Aorta (tissue), 5 donors: Measurements from ENCODE around the gene NRCAM. TPM values are rescaled to one million over a fixed set of nuclear protein-coding genes. Genes with fewer than 3 reads are reported as not detected.

Source experiments
- ATAC-seq: fragments of 200-7000 bp; cut with Tn5 transposase; one replicate; pipeline ENCODE4 v1.9.1; 2022; ENCODE audit warnings: moderate library complexity; ENCODE audit not compliant: low FRiP score
- DNase-seq, 2 donors: peaks; one replicate each; pipeline ENCODE4 v3.0.0-alpha.2; 2020
- H3K27ac ChIP-seq, 2 donors: one replicate each; pipeline ENCODE4 v1.5.1; 2013; ENCODE audit warnings: low read length in 2 of 2, mild to moderate bottlenecking in 2 of 2, moderate library complexity in 2 of 2, control low read depth in 1 of 2, inconsistent platforms in 1 of 2, low read depth in 1 of 2
- H3K27me3 ChIP-seq, 2 donors: one replicate each; pipeline ENCODE4 v1.6.1; 2013; ENCODE audit warnings: control low read depth in 1 of 2, low read length in 1 of 2, mild to moderate bottlenecking in 1 of 2, moderate library complexity in 1 of 2; ENCODE audit not compliant: insufficient read depth in 2 of 2, control insufficient read depth in 1 of 2
- H3K36me3 ChIP-seq, 2 donors: one replicate each; pipeline ENCODE4 v1.6.1; 2013; ENCODE audit warnings: control low read depth in 1 of 2, low read length in 1 of 2, mild to moderate bottlenecking in 1 of 2; ENCODE audit not compliant: insufficient read depth in 2 of 2, control insufficient read depth in 1 of 2
- H3K4me1 ChIP-seq, 2 donors: one replicate each; pipeline ENCODE4 v1.6.1; 2013; ENCODE audit warnings: low read length in 2 of 2, control low read depth in 1 of 2, mild to moderate bottlenecking in 1 of 2, moderate library complexity in 1 of 2; ENCODE audit not compliant: insufficient read depth in 2 of 2, control insufficient read depth in 1 of 2
- H3K4me3 ChIP-seq, 2 donors: one replicate each; pipeline ENCODE4 v1.5.1; 2013; ENCODE audit warnings: low read length in 2 of 2, control low read depth in 1 of 2, mild to moderate bottlenecking in 1 of 2
- H3K9me3 ChIP-seq: one replicate; pipeline ENCODE4 v1.6.1; 2013; ENCODE audit warnings: mild to moderate bottlenecking, low read length; ENCODE audit not compliant: control insufficient read depth
- WGBS, 2 donors: extraction: QIAGEN DNeasy Blood & Tissue Kit; methylation state at CpG; one replicate each; pipeline ENCODE4 v1.1.7; 2013; 5-methylcytosine and 5-hydroxymethylcytosine counted together
- intact Hi-C, 2 donors: fragments of 100-400 bp; cut with DNase I; formaldehyde crosslinking; loops; one replicate each; pipeline versions ENCODE4 v1.14.2 to v1.15.0; 2022
- polyA plus RNA-seq, 2 donors: library from polyadenylated mRNA; stranded (reverse); fragments of 200-250 nt; gene quantifications; one replicate each; pipeline ENCODE4 v1.2.3, GENCODE V29; 2013
- total RNA-seq, 2 donors: library from RNA; stranded (reverse); fragmentation: NEBNext Ultra II Directional; extraction: Animal tissue kit (Norgen Biotek cat#: 25700); gene quantifications; one replicate each; pipeline ENCODE4 v1.2.1, GENCODE V29; 2021
- donor health status: healthy with polysubstance abuse.
- donor health status: Bipolar disorder and iron deficiency.
- donor health status: DM: no; HTN: no; CAD: no.
- donor health status: DM: no; HTN: no; CAD: no.
- donor health status: DM: yes; HTN: yes; CAD: no.

NRCAM gene
- total and polyA plus RNA-seq, 4 donors = under 0.01 to 1.8 (median 0.76) TPM

GRCh38 chr7:108120196-108120595 lies 336.0 kb downstream of the NRCAM start:
- whole genome bisulfite sequencing, 2 donors = 83 to 84% methylated on average over 3 of the region's 3 CpGs

DNA sequence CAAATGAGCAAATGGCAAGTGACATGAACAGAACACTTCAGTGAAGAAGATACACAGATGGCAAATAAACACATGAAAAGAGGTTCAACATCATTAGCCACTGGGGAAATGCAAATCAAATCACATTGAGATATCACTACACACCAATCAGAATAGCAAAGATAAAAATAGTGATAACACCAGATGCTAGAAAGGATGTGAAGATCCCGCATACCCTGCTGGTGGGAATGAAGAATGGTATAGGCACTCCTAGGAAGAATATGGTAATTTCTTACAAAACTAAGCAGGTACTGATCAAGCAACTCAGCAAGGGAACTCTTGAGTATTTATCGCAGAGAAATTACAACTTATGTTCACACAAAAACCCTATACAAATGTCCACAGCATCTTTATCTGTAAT lies 337.3 kb downstream of the NRCAM start:
- Histone ChIP-seq H3K27ac (no peak overlapping the region), H3K27me3 (peaks cover 0 to 2% of the 10 kb centered on the region in 2 donors), H3K36me3 (peaks cover 0 to under 1% of the 10 kb centered on the region in 2 donors), H3K4me1 (no peaks in the 10 kb centered on the region), H3K9me3 (no peaks in the 10 kb centered on the region), H3K4me3 (no peak overlapping the region)
- intact Hi-C loops = no loop called here
- ATAC-seq (no peak), DNase-seq (no peak)
- WGBS, 2 donors = 92 to 94% methylated on average over 2 of the region's 2 CpGs

More at GRCh38 chr7:108120196-108120595, 336.0 kb downstream of the NRCAM start:
- Histone ChIP-seq H3K4me3 (no peak overlapping the region), H3K9me3 (no peaks in the 10 kb centered on the region), H3K36me3 (no peaks in the 10 kb centered on the region), H3K27me3 (peaks cover 0 to under 1% of the 10 kb centered on the region in 2 donors), H3K27ac (no peak overlapping the region), H3K4me1 (no peaks in the 10 kb centered on the region)
- no peak for ATAC-seq
- intact Hi-C loops = no loop called here
- no peak for DNase-seq

GRCh38 chr7:108114117-108114841 lies 342.0 kb downstream of the NRCAM start:
- Histone ChIP-seq H3K4me1 (no peaks in the 10 kb centered on the region), H3K36me3 (peaks cover 0 to 3% of the 10 kb centered on the region in 2 donors), H3K9me3 (no peaks in the 10 kb centered on the region), H3K27ac (no peak overlapping the region), H3K4me3 (no peak overlapping the region), H3K27me3 (peaks cover 0 to 2% of the 10 kb centered on the region in 2 donors)
- whole genome bisulfite sequencing, 2 donors = 93 to 95% methylated on average over 6 of the region's 6 CpGs
- intact Hi-C loops = no loop called here
- ATAC-seq (no peak), DNase-seq (no peak)

- DNase-seq (no peak), ATAC-seq (no peak)
- no peaks in the 10 kb centered on the region for H3K4me1 ChIP-seq
- no peak overlapping the region for H3K4me3 ChIP-seq
- H3K36me3 ChIP-seq = peaks cover 0 to 3% of the 10 kb centered on the region in 2 donors
- no peaks in the 10 kb centered on the region for H3K9me3 ChIP-seq
- intact Hi-C loops = no loop called here
- H3K27me3 ChIP-seq = peaks cover 0 to 2% of the 10 kb centered on the region in 2 donors
- no peak overlapping the region for H3K27ac ChIP-seq
- 93 to 98% methylated on average over 2 of the region's 2 CpGs for WGBS, 2 donors
Measured at GRCh38 chr7:108112683-108113082, 343.6 kb downstream of the NRCAM start.

DNA sequence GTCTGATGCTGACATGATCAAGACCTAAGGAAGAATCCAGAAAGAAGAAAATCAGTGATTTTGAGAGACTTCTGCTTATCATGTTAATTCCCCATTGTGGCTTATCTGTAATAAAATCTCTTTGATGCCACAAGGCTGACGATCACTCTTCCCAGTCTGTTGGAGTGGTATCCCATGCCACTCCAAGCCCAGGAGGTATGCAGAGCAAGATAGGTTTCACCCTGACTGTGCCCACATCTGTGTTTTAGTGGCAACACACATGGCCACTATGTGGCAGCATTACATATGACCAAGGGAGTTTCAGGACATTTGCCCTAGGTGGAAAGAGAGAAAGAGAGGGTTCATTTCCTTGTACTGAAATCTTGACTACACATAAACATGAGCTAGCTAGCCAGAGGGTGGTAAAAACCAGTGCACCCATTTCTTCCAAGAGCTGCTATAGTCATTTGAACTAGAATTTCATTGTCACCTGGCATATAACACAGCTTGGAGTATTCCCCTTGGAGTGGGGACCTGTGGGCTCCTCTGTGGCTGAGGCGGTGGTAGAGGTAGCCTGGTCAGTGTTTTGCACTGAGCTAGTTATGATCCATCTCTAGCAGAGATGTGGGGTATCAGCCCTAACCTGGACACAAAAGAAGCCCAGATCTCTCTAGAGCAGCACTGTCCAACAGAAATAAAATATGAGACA lies 346.9 kb downstream of the NRCAM start:
- intact Hi-C loops = no loop called here
- WGBS, 2 donors = 91 to 93% methylated on average over 2 of the region's 2 CpGs
- Histone ChIP-seq H3K27me3 (no peaks in the 10 kb centered on the region), H3K36me3 (peaks cover 0 to 3% of the 10 kb centered on the region in 2 donors), H3K4me1 (peaks cover 0 to 2% of the 10 kb centered on the region in 2 donors), H3K27ac (no peak overlapping the region), H3K4me3 (no peak overlapping the region), H3K9me3 (no peaks in the 10 kb centered on the region)
- DNase-seq (no peak), ATAC-seq (no peak)

GRCh38 chr7:108108131-108108530 lies 348.1 kb downstream of the NRCAM start:
- Histone ChIP-seq H3K9me3 (no peaks in the 10 kb centered on the region), H3K4me3 (no peak overlapping the region), H3K27me3 (no peaks in the 10 kb centered on the region), H3K27ac (no peak overlapping the region), H3K4me1 (peaks cover 0 to 2% of the 10 kb centered on the region in 2 donors), H3K36me3 (no peaks in the 10 kb centered on the region)
- ATAC-seq (no peak), DNase-seq (no peak)
- intact Hi-C loops = no loop called here

DNA sequence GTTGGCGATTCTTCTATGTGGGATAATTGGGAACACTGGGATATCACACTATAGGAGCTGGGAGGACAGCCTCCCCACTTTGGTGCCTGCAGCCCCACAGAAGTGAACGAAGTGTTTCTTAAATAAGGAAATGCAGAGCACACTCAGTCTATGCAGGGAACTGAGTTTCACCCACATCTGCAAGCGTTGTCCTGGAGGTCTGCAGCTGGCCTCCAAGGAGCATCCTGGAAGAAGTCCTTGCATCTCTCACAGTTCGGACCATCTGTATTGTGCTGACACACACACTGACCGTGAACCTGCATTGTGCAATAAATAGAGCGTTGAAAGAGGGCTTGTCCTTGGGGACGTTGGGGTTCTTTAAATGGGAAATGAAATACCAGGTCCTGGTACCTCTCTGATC lies 351.9 kb downstream of the NRCAM start:
- DNase-seq = no peak
- no peaks in the 10 kb centered on the region for H3K9me3 ChIP-seq
- 85 to 87% methylated on average over 7 of the region's 7 CpGs for WGBS, 2 donors

DNA sequence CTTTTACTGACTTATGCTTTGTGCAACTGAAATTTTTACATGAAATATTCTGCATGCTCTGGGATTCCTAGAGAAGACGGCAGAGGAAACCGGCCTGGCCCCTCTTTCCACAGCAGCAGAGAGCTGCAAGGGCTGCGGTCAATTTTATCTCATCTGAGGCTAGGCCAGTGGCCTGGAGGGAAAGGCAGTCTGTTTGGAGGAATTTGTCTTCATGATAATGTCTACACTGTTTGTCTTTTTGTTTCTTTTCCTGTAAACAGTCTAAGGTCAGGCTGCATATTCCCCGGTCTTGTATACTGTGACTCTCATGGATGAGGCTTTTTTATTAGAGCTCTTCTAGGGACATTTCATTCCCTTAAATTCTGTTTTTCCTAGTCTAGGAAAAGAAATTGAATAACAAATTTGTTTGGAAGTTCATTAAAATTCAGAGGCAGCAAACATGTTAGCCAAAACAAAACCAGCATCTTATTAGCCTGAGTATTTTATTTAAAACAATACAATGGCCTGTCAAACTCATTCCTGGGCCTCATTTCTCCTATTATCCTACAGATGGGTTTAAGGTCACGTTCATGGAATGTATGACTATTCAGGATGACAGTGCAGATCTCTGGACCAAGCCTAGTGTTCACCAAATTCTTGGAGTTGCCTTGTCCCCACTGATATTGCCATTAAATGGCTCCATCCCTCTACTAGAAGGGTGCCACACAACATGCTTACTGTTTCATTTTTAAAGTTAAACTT lies 352.5 kb downstream of the NRCAM start:
- Histone ChIP-seq H3K4me3 (no peak overlapping the region), H3K36me3 (no peaks in the 10 kb centered on the region), H3K4me1 (peaks cover 0 to 2% of the 10 kb centered on the region in 2 donors), H3K27ac (no peak overlapping the region), H3K9me3 (no peaks in the 10 kb centered on the region), H3K27me3 (no peaks in the 10 kb centered on the region)
- intact Hi-C loops = no loop called here
- DNase-seq = no peak
- ATAC-seq = no peak
- WGBS, 2 donors = 90 to 96% methylated on average over 5 of the region's 5 CpGs

More for the DNA sequence above, 351.9 kb downstream of the NRCAM start:
- intact Hi-C loops = no loop called here
- no peaks in the 10 kb centered on the region for H3K36me3 ChIP-seq
- H3K27ac ChIP-seq = no peak overlapping the region
- ATAC-seq = no peak
- no peak overlapping the region for H3K4me3 ChIP-seq
- H3K27me3 ChIP-seq = no peaks in the 10 kb centered on the region
- peaks cover 0 to 2% of the 10 kb centered on the region in 2 donors for H3K4me1 ChIP-seq
